Esophagus squamous epithelium (tissue), 5 donors: ENCODE results near the gene TGFB1. TPM values are rescaled to one million over a fixed set of nuclear protein-coding genes. Genes with fewer than 3 reads are reported as not detected.

ENCODE experiments used
- DNase-seq: peaks from one replicate; lab custom pipeline; 2025; lab: John Stamatoyannopoulos, UW
- H3K27ac ChIP-seq, 4 donors: fragments of 200-600 bp; sonication (generic); one replicate each; pipeline ENCODE4 v1.5.1; 2016 to 2019; ENCODE audit warnings: mild to moderate bottlenecking in 1 of 4
- H3K27me3 ChIP-seq, 4 donors: fragments of 200-600 bp; sonication (generic); 1 replicate in 3 of 4; 2 replicates in 1 of 4; pipeline versions ENCODE4 v1.5.1 to v1.6.0; 2017 to 2021; ENCODE audit warnings: antibody characterized with exemption in 1 of 4
- H3K36me3 ChIP-seq, 3 donors: fragments of 200-600 bp; sonication (generic); one replicate each; pipeline ENCODE4 v1.5.1; 2016 to 2019
- H3K4me1 ChIP-seq, 3 donors: fragments of 200-600 bp; sonication (generic); one replicate each; pipeline ENCODE4 v1.5.1; 2017 to 2019
- H3K4me3 ChIP-seq, 4 donors: fragments of 200-600 bp; sonication (generic); 1 replicate in 3 of 4; 2 replicates in 1 of 4; pipeline ENCODE4 v1.5.1; 2016 to 2019; ENCODE audit warnings: mild to moderate bottlenecking in 2 of 4, moderate library complexity in 1 of 4
- H3K9me3 ChIP-seq, 3 donors: fragments of 200-600 bp; sonication (generic); one replicate each; pipeline ENCODE4 v1.5.1; 2016 to 2019
- POLR2A ChIP-seq, 4 donors: fragments of 450-650 bp; IDR thresholded peaks; one replicate each; pipeline ENCODE4 v1.6.1; 2017; ENCODE audit warnings: antibody characterized with exemption in 4 of 4, mild to moderate bottlenecking in 4 of 4, moderate library complexity in 3 of 4
- WGBS, 2 donors: methylation state at CpG; one replicate each; pipeline ENCODE4 v1.1.5; 2018; 5-methylcytosine and 5-hydroxymethylcytosine counted together
- intact Hi-C: fragments of 100-400 bp; cut with DNase I; formaldehyde crosslinking; loops from one replicate; pipeline ENCODE4 v1.15.0; 2022
- total RNA-seq, 4 donors: library from RNA; depleted of rRNA; stranded (reverse); fragments of >200 nt; gene quantifications; one replicate each; pipeline ENCODE4 v1.1.0, GENCODE V29; 2016
- TF ChIP-seq, protein P1 (sequence below), 6 experiments: fragments of 450-650 bp in 4 of 6; fragments of 200-600 bp in 2 of 6; sonication (generic) in 2 of 6; IDR thresholded peaks; one replicate each; pipeline ENCODE4 v1.5.1; 2016 to 2019; ENCODE audit warnings: antibody characterized with exemption in 6 of 6, mild to moderate bottlenecking in 4 of 6, moderate library complexity in 4 of 6
- donor health status: DM: yes; HTN: yes; CAD: no.

The TGFB1 gene
- total RNA-seq, 4 donors from 2014 or later: 13.6 to 36.2 (median 31.9) TPM

- Histone ChIP-seq H3K36me3 (peaks cover 0 to 46% (median 12%) of the 10 kb centered on the region in 3 donors), H3K27ac (peak overlapping the region; percentile 85 to 90 (median 88)), H3K4me1 (peaks cover 53 to 71% (median 54%) of the 10 kb centered on the region in 3 donors), H3K27me3 (no peaks in the 10 kb centered on the region), H3K4me3 (peak overlapping the region in 1 of 4 donors; percentile 53), H3K9me3 (no peaks in the 10 kb centered on the region)
- intact Hi-C loops: no loop called here
- DNase-seq: no peak
- 13 to 60% methylated on average over 1 of the region's 1 CpG for WGBS, 2 donors
- no peak for TF ChIP-seq POLR2A (IDR thresholded peaks at IDR 0.05)
- TF ChIP-seq, protein P1, sequence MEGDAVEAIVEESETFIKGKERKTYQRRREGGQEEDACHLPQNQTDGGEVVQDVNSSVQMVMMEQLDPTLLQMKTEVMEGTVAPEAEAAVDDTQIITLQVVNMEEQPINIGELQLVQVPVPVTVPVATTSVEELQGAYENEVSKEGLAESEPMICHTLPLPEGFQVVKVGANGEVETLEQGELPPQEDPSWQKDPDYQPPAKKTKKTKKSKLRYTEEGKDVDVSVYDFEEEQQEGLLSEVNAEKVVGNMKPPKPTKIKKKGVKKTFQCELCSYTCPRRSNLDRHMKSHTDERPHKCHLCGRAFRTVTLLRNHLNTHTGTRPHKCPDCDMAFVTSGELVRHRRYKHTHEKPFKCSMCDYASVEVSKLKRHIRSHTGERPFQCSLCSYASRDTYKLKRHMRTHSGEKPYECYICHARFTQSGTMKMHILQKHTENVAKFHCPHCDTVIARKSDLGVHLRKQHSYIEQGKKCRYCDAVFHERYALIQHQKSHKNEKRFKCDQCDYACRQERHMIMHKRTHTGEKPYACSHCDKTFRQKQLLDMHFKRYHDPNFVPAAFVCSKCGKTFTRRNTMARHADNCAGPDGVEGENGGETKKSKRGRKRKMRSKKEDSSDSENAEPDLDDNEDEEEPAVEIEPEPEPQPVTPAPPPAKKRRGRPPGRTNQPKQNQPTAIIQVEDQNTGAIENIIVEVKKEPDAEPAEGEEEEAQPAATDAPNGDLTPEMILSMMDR (IDR thresholded peaks at IDR 0.05): no peak
Observed at GRCh38 chr19:41328842-41329225, 24.9 kb downstream of the TGFB1 start.

DNA sequence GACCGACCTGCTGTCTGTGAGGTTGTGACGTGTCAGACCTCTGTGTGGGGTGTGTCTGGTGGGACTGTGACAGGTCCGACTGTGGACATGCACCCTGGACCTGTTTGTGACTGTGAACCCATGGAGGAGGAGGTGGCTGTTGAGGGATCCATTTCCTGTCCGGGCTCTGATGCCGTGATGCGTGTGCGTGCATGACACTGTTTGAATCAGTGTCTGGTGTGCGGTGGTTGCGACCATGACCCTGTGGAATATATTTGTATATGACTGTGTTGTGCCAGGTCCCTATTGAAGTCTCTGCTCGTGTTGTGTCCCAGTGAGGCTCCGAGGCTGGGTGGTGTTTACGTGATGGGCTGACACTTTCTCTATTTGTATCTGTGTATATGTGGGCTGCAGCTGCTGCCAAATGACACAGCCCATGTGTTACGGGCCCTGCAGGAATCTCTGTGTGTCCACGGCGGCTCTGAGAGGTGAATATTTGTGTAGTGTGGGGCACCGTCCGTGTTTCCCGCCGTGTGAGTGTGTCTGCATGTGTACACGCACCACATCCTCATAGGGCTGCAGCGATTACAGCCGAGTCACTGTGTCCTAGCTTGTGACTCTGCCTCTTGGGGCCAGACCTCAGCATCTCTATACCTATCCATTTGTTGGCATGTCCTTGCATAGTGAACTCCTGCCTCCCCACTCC is 25.4 kb downstream of the TGFB1 start:
- Histone ChIP-seq H3K9me3 (no peaks in the 10 kb centered on the region), H3K27ac (peak overlapping the region; percentile 85 to 90 (median 88)), H3K27me3 (no peaks in the 10 kb centered on the region), H3K4me3 (peak overlapping the region in 3 of 4 donors; percentile 35 to 53 (median 42)), H3K4me1 (peaks cover 58 to 76% (median 59%) of the 10 kb centered on the region in 3 donors), H3K36me3 (peaks cover 0 to 41% (median 12%) of the 10 kb centered on the region in 3 donors)
- no peak for DNase-seq
- intact Hi-C loops: no loop called here
- 21 to 25% methylated on average over 17 to 18 of the region's 22 CpGs for WGBS, 2 donors
- TF ChIP-seq POLR2A (IDR thresholded peaks at IDR 0.05): no peak
- TF ChIP-seq, protein P1 (IDR thresholded peaks at IDR 0.05): no peak

DNA sequence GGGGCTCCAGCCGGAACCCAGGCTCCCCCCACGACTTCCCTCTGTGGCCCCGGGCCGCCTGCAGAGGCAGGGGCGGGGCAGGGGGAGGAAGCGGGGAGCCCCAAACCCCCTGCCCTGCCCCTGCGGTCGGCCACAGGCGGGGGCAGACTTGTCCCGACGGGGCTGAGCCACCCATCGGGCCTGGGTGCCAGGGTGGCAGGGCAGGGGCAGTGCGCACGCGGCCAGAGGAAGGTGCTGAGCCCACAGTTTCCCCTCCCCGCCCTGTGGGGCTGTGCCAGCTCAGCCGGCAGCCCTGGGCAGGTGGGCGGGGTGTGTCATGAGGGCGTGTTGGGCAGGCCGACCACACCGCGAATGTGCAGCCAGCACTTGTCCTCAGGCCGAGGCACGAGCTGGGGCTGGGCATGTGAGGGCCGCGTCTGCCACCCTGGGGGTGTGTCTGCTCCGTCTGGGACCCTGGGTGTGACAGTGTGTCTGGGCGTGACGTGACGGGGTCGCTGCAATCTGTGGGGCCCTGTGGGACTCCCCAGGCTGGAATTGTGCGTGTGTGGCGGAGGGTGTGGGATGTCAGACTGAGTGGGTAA is 26.1 kb downstream of the TGFB1 start:
- peaks cover 60 to 83% (median 65%) of the 10 kb centered on the region in 3 donors for H3K4me1 ChIP-seq
- no peaks in the 10 kb centered on the region for H3K27me3 ChIP-seq
- 14 to 19% methylated on average over 9 to 14 of the region's 33 CpGs for WGBS, 2 donors
- H3K36me3 ChIP-seq: peaks cover 0 to 43% (median 12%) of the 10 kb centered on the region in 3 donors
- TF ChIP-seq POLR2A (IDR thresholded peaks at IDR 0.05): peak in 2 of 4 donors; percentile 32 to 47
- TF ChIP-seq, protein P1 (IDR thresholded peaks at IDR 0.05): peak in 2 of 6 experiments; percentile 6 to 10
- peak; percentile 72 for DNase-seq
- H3K27ac ChIP-seq: peak overlapping the region; percentile 85 to 90 (median 88)
- intact Hi-C loops: no loop called here
- peak overlapping the region; percentile 20 to 53 (median 38) for H3K4me3 ChIP-seq
- H3K9me3 ChIP-seq: no peaks in the 10 kb centered on the region

- H3K4me3 ChIP-seq: peak overlapping the region; percentile 20 to 53 (median 38)
- TF ChIP-seq, protein P1 (IDR thresholded peaks at IDR 0.05): no peak
- TF ChIP-seq POLR2A (IDR thresholded peaks at IDR 0.05): no peak
- H3K27ac ChIP-seq: peak overlapping the region; percentile 85 to 90 (median 88)
- peaks cover 60 to 88% (median 70%) of the 10 kb centered on the region in 3 donors for H3K4me1 ChIP-seq
- intact Hi-C loops: no loop called here
- no peaks in the 10 kb centered on the region for H3K9me3 ChIP-seq
- 28 to 41% methylated on average over 9 of the region's 13 CpGs for whole genome bisulfite sequencing, 2 donors
- DNase-seq: no peak
- peaks cover 0 to 43% (median 8%) of the 10 kb centered on the region in 3 donors for H3K36me3 ChIP-seq
- H3K27me3 ChIP-seq: no peaks in the 10 kb centered on the region
Observed at GRCh38 chr19:41327076-41327575, 26.6 kb downstream of the TGFB1 start.
